Kidney (tissue), 14 donors: ENCODE data around the gene IL15. TPM values are rescaled to one million over a fixed set of nuclear protein-coding genes. Genes with fewer than 3 reads are reported as not detected.
A peak's percentile ranks its signal among the peaks of the same experiment; 100 is the strongest.

Experiments
- DNase-seq, 5 donors: peaks; one replicate each; pipeline ENCODE4 v3.0.0-alpha.2; 2013 to 2020
- FAIRE-seq: peaks from 2 replicates; lab custom pipeline; 2012; peaks lifted over from hg19 to GRCh38; lab: Jason Lieb, UNC
- H3K27ac ChIP-seq, 2 donors: one replicate each; pipeline ENCODE4 v1.7.0; 2013; ENCODE audit warnings: low read depth in 2 of 2, low read length in 2 of 2, inconsistent platforms in 1 of 2
- H3K27me3 ChIP-seq: one replicate; pipeline ENCODE4 v1.7.1; 2013; ENCODE audit warnings: low read length, inconsistent platforms; ENCODE audit not compliant: control insufficient read depth, insufficient read depth
- H3K36me3 ChIP-seq, 3 donors: one replicate each; pipeline versions ENCODE4 v1.7.0 to v1.7.1; 2013; ENCODE audit warnings: low read length in 3 of 3, control low read depth in 1 of 3, inconsistent platforms in 1 of 3; ENCODE audit not compliant: insufficient read depth in 3 of 3, control insufficient read depth in 2 of 3
- H3K4me1 ChIP-seq, 3 donors: one replicate each; pipeline versions ENCODE4 v1.7.0 to v1.7.1; 2013; ENCODE audit warnings: low read length in 3 of 3, inconsistent platforms in 1 of 3, low read depth in 1 of 3; ENCODE audit not compliant: control insufficient read depth in 2 of 3, insufficient read depth in 2 of 3
- H3K4me3 ChIP-seq, 3 donors: one replicate each; pipeline versions ENCODE4 v1.7.0 to v1.8.1; 2013; ENCODE audit warnings: low read length in 3 of 3, control low read depth in 1 of 3, inconsistent platforms in 1 of 3
- H3K9ac ChIP-seq, 3 donors: one replicate each; pipeline versions ENCODE4 v1.7.0 to v1.7.1; 2013; ENCODE audit warnings: low read length in 3 of 3, control low read depth in 1 of 3, inconsistent platforms in 1 of 3
- H3K9me3 ChIP-seq, 3 donors: one replicate each; pipeline versions ENCODE4 v1.7.0 to v1.7.1; 2013; ENCODE audit warnings: low read length in 3 of 3, control low read depth in 1 of 3, inconsistent platforms in 1 of 3; ENCODE audit not compliant: control insufficient read depth in 2 of 3, insufficient read depth in 1 of 3
- intact Hi-C: fragments of 100-400 bp; cut with DNase I; formaldehyde crosslinking; loops from one replicate; pipeline ENCODE4 v1.11.1; 2022
- polyA plus RNA-seq: library from polyadenylated mRNA; stranded (reverse); fragments of 350-450 nt; fragmentation: Illumina TruSeq; extraction: RNeasy Lipid Tissue Mini Kit (QIAGEN cat#74804); gene quantifications from one replicate; pipeline ENCODE4 v1.2.3, GENCODE V29; 2014; ENCODE audit warnings: low read depth, low replicate concordance; ENCODE audit not compliant: insufficient read depth
- total RNA-seq: library from RNA; stranded (reverse); fragmentation: NEBNext Ultra II Directional; extraction: Animal tissue kit (Norgen Biotek cat#: 25700); gene quantifications from one replicate; pipeline ENCODE4 v1.2.1, GENCODE V29; 2021
- TF ChIP-seq, protein P1 (sequence below): IDR thresholded peaks from 3 replicates; pipeline ENCODE4 v1.5.1; 2012; ENCODE audit warnings: mild to moderate bottlenecking, moderate library complexity, borderline replicate concordance; ENCODE audit not compliant: insufficient read depth; ENCODE audit errors: extremely low read depth
- donor health status: control.
- donor health status: control.
- donor health status: control.
- donor health status: control.
- donor health status: control.
- donor health status: DM: yes; HTN: yes; CAD: no.
- donor health status: Normal renal cell carcinoma (clear cell type).

IL15 gene
- total and polyA plus RNA-seq, 2 donors from 2014 or later = 4.8 to 6.4 TPM

DNA sequence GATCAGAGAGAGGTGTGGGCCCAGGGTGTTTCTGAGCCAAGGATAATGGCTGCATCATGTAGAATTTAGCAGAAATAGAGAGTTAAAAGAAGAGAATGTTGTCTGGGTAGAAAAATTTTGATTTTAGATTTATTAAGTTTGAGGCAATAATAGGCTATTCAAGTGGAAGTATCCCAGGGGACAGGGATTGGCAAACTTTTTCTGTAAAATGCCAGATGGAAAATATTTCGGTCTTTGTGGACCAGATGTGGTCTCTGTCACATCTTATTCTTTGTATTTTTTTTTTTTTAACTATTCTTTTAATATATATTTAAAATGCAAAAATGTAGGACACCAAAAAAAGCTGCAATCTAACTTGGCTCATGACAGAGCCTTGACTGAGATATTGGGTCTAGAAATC is 33.1 kb downstream of the IL15 start:
- FAIRE-seq (no peak), DNase-seq (no peak)
- TF ChIP-seq, protein P1, sequence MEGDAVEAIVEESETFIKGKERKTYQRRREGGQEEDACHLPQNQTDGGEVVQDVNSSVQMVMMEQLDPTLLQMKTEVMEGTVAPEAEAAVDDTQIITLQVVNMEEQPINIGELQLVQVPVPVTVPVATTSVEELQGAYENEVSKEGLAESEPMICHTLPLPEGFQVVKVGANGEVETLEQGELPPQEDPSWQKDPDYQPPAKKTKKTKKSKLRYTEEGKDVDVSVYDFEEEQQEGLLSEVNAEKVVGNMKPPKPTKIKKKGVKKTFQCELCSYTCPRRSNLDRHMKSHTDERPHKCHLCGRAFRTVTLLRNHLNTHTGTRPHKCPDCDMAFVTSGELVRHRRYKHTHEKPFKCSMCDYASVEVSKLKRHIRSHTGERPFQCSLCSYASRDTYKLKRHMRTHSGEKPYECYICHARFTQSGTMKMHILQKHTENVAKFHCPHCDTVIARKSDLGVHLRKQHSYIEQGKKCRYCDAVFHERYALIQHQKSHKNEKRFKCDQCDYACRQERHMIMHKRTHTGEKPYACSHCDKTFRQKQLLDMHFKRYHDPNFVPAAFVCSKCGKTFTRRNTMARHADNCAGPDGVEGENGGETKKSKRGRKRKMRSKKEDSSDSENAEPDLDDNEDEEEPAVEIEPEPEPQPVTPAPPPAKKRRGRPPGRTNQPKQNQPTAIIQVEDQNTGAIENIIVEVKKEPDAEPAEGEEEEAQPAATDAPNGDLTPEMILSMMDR = no peak
- Histone ChIP-seq H3K27me3 (no peaks in the 10 kb centered on the region), H3K4me3 (no peak overlapping the region), H3K27ac (no peak overlapping the region), H3K9me3 (no peaks in the 10 kb centered on the region), H3K4me1 (no peaks in the 10 kb centered on the region), H3K9ac (no peak overlapping the region), H3K36me3 (no peaks in the 10 kb centered on the region)
- intact Hi-C loops = no loop called here

DNA sequence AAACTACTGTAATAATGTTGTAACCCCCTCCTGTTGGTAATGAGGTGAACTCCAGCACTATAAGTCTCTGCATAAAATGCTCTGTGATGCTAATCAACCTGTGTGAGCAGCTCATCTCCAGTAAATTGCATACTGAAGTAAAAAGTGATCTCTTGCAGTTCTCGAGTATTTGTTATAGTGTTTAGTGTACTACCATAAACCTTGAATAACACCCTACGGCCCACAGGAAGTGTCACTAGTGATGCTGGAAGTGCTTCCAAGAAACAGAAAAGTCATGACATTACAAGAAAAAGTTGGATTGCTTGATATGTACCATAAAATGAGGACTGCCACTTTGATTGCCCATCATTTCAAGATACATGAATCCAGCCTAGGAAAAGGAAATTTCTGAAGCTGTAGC is 39.0 kb downstream of the IL15 start:
- H3K36me3 ChIP-seq = no peaks in the 10 kb centered on the region
- H3K27me3 ChIP-seq = no peaks in the 10 kb centered on the region
- intact Hi-C loops = no loop called here
- H3K4me1 ChIP-seq = no peaks in the 10 kb centered on the region
- FAIRE-seq (no peak), DNase-seq (no peak)
- H3K9ac ChIP-seq = no peak overlapping the region
- H3K27ac ChIP-seq = no peak overlapping the region
- no peak overlapping the region for H3K4me3 ChIP-seq
- no peaks in the 10 kb centered on the region for H3K9me3 ChIP-seq
- TF ChIP-seq, protein P1 = no peak

DNA sequence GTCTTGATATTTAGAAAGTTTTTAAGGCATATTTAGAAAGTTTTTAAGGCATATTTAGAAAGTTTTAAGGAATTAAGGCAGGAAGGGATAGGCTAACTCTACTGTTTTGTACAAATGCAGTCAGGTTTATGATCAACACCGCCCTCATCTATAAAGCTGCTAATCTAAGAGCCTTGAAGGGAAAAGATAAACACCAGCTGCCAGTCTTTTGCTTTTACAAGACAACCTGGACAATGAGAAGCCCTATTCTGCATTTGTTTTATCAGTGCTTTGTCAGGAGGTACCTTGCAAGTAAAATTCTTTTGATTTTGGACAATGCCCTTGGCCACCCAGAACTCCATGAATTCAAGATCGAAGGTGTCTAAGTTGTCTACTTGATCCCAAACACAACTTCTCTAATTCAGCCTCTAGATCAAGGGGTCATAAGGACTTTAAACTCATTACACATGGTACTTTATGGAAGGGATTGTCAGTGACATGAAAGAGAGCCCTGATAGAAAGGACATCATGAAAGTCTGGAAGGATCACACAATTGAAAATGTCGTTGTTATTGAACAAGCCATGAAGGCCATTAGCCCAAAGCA is 39.8 kb downstream of the IL15 start:
- Histone ChIP-seq H3K4me3 (no peak overlapping the region), H3K9me3 (no peaks in the 10 kb centered on the region), H3K27me3 (no peaks in the 10 kb centered on the region), H3K4me1 (no peaks in the 10 kb centered on the region), H3K27ac (no peak overlapping the region), H3K9ac (no peak overlapping the region), H3K36me3 (no peaks in the 10 kb centered on the region)
- TF ChIP-seq, protein P1 = no peak
- DNase-seq = peak in 1 of 5 donors; percentile 40
- FAIRE-seq = no peak
- intact Hi-C loops = no loop called here

DNA sequence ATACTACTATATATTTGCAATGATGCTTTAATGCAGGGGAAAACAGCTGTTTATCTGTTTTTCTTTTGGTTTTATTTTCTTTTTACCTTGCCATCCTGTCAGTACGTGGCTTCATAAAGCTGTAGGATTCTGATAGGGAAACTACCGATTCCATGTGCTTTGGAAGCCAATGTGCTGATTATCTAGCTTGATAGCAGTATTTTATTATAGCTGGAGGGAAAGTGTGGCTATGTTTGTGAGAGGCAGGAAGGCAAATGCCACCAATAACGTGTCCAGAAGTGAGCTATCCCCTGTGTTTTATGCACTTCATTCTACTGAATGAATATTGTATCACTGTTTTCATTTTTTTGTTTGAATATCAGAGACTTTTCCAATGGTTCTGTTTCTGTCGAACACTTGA is 43.7 kb downstream of the IL15 start:
- H3K36me3 ChIP-seq = no peaks in the 10 kb centered on the region
- H3K4me1 ChIP-seq = no peaks in the 10 kb centered on the region
- TF ChIP-seq, protein P1 = no peak
- intact Hi-C loops = no loop called here
- no peaks in the 10 kb centered on the region for H3K27me3 ChIP-seq
- no peak overlapping the region for H3K4me3 ChIP-seq
- no peak for DNase-seq
- no peaks in the 10 kb centered on the region for H3K9me3 ChIP-seq
- no peak overlapping the region for H3K9ac ChIP-seq
- no peak overlapping the region for H3K27ac ChIP-seq
- no peak for FAIRE-seq
